Stimulated activated naive CD8-positive, alpha-beta T cell treated with anti-CD3 and anti-CD28 coated beads, Interleukin-15, Interleukin-2, amounts not matched to agents 100 U/mL and 50 U/mL, for 24 hours (primary cell): ENCODE data around the gene CCNC.
"Not testable (repeated sequence)": the region's sequence is repeated elsewhere in the genome, so short reads cannot be mapped to it uniquely, and the experiment has no call there.

ENCODE experiments used
- ATAC-seq: fragments of 150-1000 bp; cut with Tn5 transposase; one replicate; pipeline ENCODE4 v1.10.0; 2021
- DNase-seq: peaks from one replicate; pipeline ENCODE4 v3.0.0; 2021

The CCNC gene

GRCh38 chr6:99603421-99604165 is 35.1 kb upstream of the CCNC start:
- DNase-seq = peak; percentile 48
- peak; percentile 48 for ATAC-seq

GRCh38 chr6:99602520-99603420 is 34.3 kb upstream of the CCNC start:
- ATAC-seq (peak; percentile 8), DNase-seq (peak; percentile 15)

- not testable (repeated sequence) for ATAC-seq, DNase-seq
Observed at GRCh38 chr6:99594696-99595095, 26.2 kb upstream of the CCNC start.

GRCh38 chr6:99592900-99593299 is 24.4 kb upstream of the CCNC start:
- no peak for DNase-seq

DNA sequence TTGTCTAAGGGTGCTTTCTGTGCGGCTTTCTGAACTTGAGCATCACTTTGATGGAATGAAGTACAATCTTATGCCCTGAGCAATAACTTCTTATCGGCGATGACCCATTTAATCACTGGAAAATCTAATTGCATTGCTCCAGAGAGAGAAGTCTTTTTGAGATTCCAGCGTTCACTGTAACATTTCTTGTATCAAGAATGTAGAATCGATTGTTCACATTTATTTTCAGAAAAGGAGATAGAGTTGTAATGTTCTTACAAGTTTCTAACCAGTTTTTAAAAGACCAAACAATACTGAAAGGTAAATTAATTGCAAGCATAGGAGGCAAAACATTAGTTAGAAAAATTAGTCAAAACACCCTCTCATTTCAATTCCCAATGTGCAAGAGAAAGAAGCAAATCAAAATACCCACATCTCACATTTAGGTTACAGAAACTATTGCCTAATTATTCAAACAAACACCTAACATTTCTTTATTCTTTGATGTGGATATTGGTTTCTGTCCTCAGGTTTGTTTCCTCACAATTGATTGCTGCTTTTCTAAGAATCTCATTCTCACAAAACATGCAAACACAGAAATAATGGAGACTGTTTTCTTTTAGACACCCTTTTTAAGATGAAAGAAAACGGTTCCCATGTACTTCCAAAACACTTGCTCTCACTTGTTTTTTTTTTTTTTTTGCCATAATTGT is 23.4 kb upstream of the CCNC start:
- DNase-seq (no peak), ATAC-seq (no peak)

More at GRCh38 chr6:99592900-99593299, 24.4 kb upstream of the CCNC start:
- no peak for ATAC-seq

- no peak for DNase-seq
Observed at GRCh38 chr6:99590728-99591672, 22.5 kb upstream of the CCNC start.

GRCh38 chr6:99589907-99590493 is 21.5 kb upstream of the CCNC start:
- DNase-seq (no peak), ATAC-seq (no peak)

More at GRCh38 chr6:99590728-99591672, 22.5 kb upstream of the CCNC start:
- no peak for ATAC-seq

DNA sequence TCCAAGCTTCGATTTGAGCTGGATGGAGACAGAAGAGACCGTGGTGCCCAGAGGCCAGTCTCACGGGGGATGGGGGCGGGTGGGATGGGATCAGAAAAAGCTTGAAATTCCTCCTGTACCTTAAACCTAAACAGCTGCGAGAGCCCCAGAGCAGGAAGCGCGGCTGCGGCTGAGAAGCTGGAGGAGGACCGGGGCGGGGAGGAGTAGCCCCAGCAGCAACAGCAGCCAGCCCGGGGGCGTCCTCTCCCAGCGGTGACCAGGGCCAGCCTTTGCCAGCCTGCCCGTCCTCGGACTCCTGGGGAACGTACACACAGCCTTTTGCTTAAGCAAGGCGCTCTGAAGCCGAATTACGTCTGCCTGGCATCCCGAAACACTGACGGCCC is 20.8 kb upstream of the CCNC start:
- ATAC-seq (peak; percentile 8), DNase-seq (no peak)

DNA sequence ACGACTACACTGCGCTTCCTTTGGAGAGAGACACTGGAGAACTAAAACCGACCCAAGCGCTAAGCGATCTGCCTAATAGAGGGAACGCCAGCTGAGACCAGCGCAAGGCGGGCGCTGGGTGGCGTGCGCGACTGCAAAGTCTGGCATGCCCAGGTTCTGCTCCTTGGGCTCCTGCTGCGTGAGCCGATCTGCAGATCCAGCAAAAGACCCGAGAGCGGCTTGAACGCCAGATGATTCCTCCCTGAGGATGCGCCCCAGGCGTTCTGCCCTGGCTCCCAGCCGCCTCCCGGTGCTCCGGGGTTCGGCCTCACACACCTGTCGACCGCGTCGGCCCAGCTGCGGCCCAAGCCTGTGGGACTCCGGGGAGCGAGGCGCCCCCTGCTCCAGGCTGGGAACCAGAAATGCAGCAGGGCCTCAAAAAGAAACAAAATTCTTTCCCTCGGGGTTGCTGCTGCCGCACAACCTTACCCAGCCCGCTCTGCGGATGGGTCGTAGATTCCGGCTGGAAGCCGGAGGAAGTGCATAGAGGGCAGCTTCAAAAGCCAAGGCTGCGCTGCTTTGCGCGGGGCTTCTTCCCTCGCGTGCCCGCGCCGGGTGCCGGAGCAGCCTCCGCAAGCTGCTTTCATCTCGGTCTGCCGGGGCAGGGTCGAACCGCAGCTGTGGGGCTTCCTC is 20.3 kb upstream of the CCNC start:
- peak; percentile 69 for DNase-seq
- ATAC-seq = peak; percentile 93

DNA sequence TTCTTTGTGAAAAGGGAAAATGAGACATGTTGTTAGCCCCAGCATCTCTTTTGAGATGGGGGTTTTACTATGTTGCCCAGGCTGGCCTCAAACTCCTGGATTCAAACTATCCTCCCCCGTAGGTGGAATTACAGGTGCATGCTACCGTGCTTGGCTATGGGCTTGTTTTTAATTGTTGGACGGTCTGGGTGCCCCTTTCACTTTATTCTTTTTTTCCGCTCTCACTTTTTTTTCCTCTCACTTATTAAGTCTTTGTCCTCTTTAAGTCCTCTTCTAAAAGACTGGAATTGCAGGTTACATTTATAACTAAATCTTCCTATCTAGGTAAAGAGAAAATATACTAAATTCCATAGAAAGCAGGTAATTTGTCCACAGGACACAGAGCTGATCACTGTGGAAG is 19.3 kb upstream of the CCNC start:
- ATAC-seq = no peak
- no peak for DNase-seq

DNA sequence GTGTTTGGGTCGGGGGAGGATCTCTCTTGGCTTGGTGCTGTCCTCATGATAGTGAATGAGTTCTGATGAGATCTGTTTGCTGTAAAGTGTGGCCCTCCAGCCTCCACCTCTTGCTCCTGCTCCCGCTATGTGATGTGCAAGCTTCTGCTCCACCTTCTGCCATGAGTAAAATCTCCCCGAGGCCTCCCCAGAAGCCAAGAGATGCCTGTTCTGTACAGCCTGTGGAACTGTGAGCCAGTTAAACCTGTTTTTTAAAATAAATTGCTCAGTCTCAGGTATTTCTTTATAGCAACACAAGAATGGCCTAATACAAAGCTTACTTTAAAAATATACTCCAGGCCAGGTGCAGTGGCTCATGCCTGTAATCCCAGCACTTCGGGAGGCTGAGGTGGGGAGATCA is 11.3 kb upstream of the CCNC start:
- DNase-seq = no peak
- ATAC-seq = no peak

GRCh38 chr6:99575544-99576227 is 7.2 kb upstream of the CCNC start:
- no peak for ATAC-seq
- no peak for DNase-seq

DNA sequence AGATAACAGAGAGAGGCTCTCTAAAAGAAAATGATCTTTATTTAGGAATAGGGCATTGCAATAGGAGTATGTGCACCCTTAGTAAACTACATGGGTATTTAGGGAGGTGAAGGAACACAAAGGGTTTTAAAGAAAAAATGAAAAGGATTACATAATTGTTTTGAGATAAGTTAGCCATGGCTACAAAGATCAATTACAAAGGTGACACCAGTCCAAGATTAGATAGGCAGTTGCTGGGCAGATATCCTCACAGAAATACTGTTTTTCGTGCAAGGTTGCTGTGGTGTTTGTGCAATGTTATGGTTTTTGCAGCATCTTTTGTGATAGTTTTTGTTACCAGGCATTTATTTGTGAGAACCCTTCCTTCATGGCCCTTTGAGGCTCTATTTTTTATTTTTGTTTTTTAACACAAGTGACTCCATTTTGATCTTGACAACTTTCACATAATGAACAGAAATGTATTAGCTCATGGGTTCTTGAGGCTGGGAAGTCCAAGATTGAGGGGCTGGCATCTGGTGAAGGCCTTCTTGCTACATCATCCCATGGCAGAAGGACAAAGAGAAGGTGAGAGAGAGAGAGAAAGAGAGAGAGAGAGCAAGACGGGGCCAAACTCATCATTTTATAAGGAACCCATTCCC is 5.6 kb upstream of the CCNC start:
- ATAC-seq (no peak), DNase-seq (no peak)

GRCh38 chr6:99563056-99563723 is 5.3 kb downstream of the CCNC start:
- ATAC-seq (no peak), DNase-seq (no peak)

DNA sequence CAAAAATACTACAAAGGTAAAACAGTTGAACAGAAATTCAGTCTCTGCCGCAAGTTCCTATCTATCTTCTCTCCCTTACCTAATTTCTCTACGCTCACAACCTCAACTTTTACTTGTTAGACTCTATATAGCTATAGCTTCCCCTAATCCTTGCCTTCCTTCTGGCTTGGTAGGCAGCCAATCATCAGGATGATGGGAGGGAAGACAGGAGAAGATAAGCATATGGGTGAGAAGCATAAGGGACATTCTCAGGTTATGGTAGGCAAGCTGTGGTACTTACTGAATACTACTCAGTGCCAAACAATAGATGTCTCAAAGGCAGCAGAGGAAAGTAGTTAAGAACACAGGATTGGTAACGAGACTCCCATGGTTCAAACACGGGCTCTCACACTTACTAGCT is 7.8 kb downstream of the CCNC start:
- ATAC-seq (no peak), DNase-seq (no peak)

DNA sequence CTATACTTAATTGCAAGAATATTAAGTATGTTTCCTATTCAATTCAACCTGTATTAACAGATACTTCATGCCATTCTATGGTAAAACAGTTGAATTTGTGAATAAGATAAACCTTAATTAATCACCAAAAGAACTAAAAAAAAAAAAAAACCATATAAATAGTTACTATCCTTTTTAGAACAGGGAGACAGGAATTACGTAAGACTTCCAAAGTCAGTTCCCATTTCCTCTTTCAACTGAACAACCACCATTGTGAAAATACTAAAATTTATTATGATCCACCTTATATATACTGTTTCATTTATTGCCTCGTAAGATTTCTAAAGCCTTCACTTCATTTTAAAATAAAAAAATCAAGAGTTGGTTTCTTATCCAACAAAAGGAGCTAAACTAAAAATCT is 9.4 kb downstream of the CCNC start:
- DNase-seq (no peak), ATAC-seq (no peak)

DNA sequence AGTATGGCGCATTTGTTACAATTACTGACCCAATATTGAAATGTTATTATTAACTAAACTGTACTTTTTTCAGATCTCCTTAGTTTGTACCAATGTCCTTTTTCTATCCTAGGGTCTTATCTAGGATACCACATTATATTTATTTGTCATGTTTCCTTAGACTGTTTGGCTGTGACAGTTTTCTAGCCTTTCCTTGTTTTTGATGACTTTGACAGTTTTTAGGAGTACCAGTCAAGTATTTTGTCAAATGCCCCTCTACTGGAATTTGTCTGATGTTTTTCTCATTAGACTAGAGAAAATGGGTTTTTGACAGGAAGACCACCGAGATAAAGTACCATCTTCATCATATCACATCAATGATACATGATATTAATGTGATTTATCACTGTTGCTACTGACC is 14.6 kb downstream of the CCNC start:
- no peak for DNase-seq
- ATAC-seq = no peak

DNA sequence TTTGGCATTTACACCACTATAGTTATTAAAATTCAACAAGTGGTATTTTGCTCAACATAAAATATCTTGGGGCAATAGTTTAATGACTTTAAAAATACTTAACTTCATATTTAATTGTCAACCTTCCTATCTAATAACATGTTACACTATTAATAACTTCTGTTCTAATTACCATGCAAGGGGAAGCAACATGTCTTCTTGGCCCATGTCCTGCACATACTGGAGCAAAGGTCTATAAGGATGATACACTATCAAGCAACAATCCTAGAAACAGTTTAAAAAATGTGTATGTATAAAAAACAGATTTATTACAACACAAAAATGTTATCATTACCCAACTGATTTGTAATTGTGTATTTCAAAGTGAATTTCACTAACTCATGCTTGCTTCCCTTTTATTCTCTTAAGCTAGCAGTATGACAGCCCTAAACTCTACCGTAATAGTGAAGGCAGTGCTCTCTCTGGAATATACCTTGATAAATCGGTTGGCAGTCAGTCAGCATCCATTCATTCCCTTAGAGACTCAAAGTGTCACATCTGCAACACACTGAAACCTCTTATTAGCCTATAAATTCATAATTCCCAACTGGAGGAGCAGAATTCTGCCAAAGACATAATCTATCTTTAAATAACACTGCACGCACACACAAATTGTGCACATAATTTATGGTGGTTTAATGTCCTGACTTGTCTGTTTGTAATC is 18.3 kb downstream of the CCNC start:
- no peak for ATAC-seq
- no peak for DNase-seq
